ENCODE measurements around the gene SLC4A9.

Gene SLC4A9

DNA sequence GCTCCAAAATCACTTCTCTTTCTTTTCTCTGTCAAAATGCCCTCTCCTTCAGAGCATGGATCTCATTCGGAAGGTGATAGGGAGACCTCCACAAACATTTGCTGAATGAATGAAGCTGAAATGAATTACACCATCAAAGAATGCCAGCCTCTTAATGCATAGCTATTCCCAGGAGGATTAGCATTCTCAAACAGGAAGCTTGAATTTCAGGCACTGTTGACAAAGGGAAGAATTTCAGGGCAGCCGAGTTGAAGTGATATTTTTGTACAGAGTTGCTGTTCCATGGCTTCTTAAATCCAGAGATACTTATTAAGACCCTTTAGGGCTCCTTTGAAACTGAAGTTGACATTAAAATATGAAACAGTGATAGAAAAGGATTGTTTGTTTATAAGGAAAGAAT lies 32.4 kb upstream of the SLC4A9 start:
- H3K27me3 ChIP-seq (ENCODE audit: insufficient read depth, poor library complexity, severe bottlenecking), result no peaks in the 10 kb centered on the region
- ATAC-seq (ENCODE audit: low read depth), result no peak
- H3K4me1 ChIP-seq (ENCODE audit: insufficient read depth, poor library complexity, severe bottlenecking), result peaks cover 15% of the 10 kb centered on the region
- H3K27ac ChIP-seq (ENCODE audit: poor library complexity, severe bottlenecking), result no peak overlapping the region
- H3K4me3 ChIP-seq (ENCODE audit: severe bottlenecking), result no peak overlapping the region
- peaks cover 2% of the 10 kb centered on the region; the same call in 1 of the 2 replicates for H3K36me3 ChIP-seq (ENCODE audit: low read depth)
- TF ChIP-seq CTCF (IDR thresholded peaks at IDR 0.05; ENCODE audit: poor library complexity, severe bottlenecking), result no peak
- no peaks in the 10 kb centered on the region for H3K9me3 ChIP-seq (ENCODE audit: severe bottlenecking)
- no peak for DNase-seq (ENCODE audit: low spot score)

DNA sequence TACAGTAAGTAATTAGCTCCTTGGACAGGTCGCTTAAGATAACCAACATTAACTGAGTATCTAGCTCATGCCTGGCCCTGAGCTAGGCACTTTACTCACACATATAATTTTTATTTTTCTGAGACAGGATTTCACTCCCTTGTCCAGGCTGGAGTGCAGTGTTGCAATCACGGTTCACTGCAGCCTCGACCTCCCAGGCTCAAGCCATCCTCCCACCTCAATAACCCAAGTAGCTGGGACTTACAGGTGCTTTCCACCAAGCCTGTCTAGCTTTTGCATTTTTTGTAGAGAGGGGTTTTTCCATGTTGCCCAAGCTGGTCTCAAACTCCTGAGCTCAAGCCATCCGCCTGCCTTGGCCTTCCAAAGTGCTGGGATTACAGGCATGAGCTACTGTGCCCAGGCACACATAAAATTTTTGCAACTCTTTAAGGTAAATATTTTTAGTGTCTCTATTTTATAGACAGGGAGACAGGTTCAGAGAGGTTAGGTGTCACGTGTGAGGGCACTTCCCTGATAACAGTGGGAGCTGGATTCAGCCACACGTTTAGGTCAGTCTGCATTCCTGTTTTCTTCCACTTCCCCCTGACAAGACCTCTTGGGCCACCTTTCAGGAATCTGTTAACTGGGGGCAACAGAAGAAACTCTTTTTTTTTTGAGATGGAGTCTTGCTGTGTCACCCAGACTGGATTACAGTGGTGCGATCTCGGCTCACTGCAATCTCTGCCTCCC lies 31.8 kb upstream of the SLC4A9 start:
- H3K4me1 ChIP-seq (ENCODE audit: insufficient read depth, poor library complexity, severe bottlenecking), result peaks cover 10% of the 10 kb centered on the region
- H3K4me3 ChIP-seq (ENCODE audit: severe bottlenecking), result no peak overlapping the region
- no peak for ATAC-seq (ENCODE audit: low read depth)
- H3K36me3 ChIP-seq (ENCODE audit: low read depth), result peaks cover 8% of the 10 kb centered on the region
- no peaks in the 10 kb centered on the region for H3K27me3 ChIP-seq (ENCODE audit: insufficient read depth, poor library complexity, severe bottlenecking)
- DNase-seq (ENCODE audit: low spot score), result no peak
- TF ChIP-seq CTCF (IDR thresholded peaks at IDR 0.05; ENCODE audit: poor library complexity, severe bottlenecking), result no peak
- no peaks in the 10 kb centered on the region for H3K9me3 ChIP-seq (ENCODE audit: severe bottlenecking)
- H3K27ac ChIP-seq (ENCODE audit: poor library complexity, severe bottlenecking), result no peak overlapping the region

DNA sequence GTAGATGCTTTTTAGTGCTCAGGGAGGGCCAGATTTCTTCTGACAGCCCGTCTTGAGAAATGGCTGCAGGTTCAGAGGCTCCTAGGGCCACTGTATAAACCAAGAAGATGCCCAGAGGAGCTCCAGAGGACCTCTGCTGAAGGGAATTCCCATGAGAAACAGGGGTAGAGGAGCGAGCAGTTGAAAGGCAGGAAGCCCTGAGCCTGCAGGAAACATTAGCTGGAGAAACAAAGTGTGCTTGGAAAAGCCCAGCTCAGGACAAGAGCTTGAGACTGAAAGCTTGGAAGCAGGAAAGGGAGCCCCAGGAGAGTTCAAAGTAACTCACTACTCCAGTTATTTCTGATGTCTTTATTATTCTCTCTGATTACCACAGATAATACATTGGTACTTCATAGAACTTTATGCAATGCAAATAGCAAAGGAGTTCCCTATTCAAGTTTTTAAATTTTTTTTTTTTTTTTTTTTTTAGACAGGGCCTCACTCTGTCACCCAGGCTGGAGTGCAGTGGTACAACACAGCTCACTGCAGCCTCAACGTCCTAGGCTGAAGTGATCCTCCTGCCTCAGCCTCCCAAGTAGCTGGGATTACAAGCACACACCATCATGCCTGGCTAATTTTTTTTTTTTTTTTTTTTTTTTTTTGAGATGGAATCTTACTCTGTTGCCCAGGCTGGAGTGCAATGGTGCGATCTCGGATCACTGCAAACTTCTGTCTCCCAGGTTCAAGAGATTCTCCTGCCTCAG lies 30.1 kb upstream of the SLC4A9 start:
- ATAC-seq (ENCODE audit: low read depth) (no peak), DNase-seq (ENCODE audit: low spot score) (no peak)
- no peaks in the 10 kb centered on the region for H3K27me3 ChIP-seq (ENCODE audit: insufficient read depth, poor library complexity, severe bottlenecking)
- H3K27ac ChIP-seq (ENCODE audit: poor library complexity, severe bottlenecking), result no peak overlapping the region
- no peaks in the 10 kb centered on the region for H3K9me3 ChIP-seq (ENCODE audit: severe bottlenecking)
- no peak overlapping the region for H3K4me3 ChIP-seq (ENCODE audit: severe bottlenecking)
- no peak for TF ChIP-seq CTCF (IDR thresholded peaks at IDR 0.05; ENCODE audit: poor library complexity, severe bottlenecking)
- H3K4me1 ChIP-seq (ENCODE audit: insufficient read depth, poor library complexity, severe bottlenecking), result peaks cover 4% of the 10 kb centered on the region
- H3K36me3 ChIP-seq (ENCODE audit: low read depth), result peaks cover 23% of the 10 kb centered on the region

- H3K27ac ChIP-seq (ENCODE audit: poor library complexity, severe bottlenecking), result no peak overlapping the region
- peaks cover 4% of the 10 kb centered on the region for H3K4me1 ChIP-seq (ENCODE audit: insufficient read depth, poor library complexity, severe bottlenecking)
- DNase-seq (ENCODE audit: low spot score) (no peak), ATAC-seq (ENCODE audit: low read depth) (no peak)
- H3K4me3 ChIP-seq (ENCODE audit: severe bottlenecking), result no peak overlapping the region
- no peak for TF ChIP-seq CTCF (IDR thresholded peaks at IDR 0.05; ENCODE audit: poor library complexity, severe bottlenecking)
- H3K36me3 ChIP-seq (ENCODE audit: low read depth), result peaks cover 37% of the 10 kb centered on the region
- H3K27me3 ChIP-seq (ENCODE audit: insufficient read depth, poor library complexity, severe bottlenecking), result no peaks in the 10 kb centered on the region
- no peaks in the 10 kb centered on the region for H3K9me3 ChIP-seq (ENCODE audit: severe bottlenecking)
Measured at GRCh38 chr5:140331638-140332037, 28.4 kb upstream of the SLC4A9 start.

DNA sequence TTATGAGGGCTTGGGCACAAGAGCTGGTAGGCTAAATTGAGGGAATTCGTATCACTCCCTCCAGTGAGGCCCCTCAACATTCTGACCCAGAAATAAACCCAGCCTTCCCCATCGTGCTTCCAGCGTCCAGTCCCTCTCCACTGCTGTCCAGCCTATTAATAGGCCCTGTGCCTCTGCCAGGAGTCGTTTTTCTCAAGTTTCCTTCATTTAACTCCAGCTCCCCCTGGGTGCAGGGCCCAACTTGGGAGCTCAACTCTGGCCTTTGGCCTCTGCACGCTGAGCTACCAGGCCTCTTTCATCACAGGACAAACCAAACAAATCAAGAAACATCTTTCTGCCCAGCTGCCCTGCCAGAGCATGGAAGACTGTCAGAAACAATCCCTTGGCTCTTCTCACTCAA lies 23.6 kb upstream of the SLC4A9 start:
- Histone ChIP-seq H3K36me3 (ENCODE audit: low read depth) (peaks cover 72% of the 10 kb centered on the region), H3K27me3 (ENCODE audit: insufficient read depth, poor library complexity, severe bottlenecking) (no peaks in the 10 kb centered on the region), H3K4me3 (ENCODE audit: severe bottlenecking) (no peak overlapping the region), H3K27ac (ENCODE audit: poor library complexity, severe bottlenecking) (no peak overlapping the region), H3K4me1 (ENCODE audit: insufficient read depth, poor library complexity, severe bottlenecking) (peaks cover 23% of the 10 kb centered on the region), H3K9me3 (ENCODE audit: severe bottlenecking) (no peaks in the 10 kb centered on the region)
- ATAC-seq (ENCODE audit: low read depth), result no peak
- TF ChIP-seq CTCF (IDR thresholded peaks at IDR 0.05; ENCODE audit: poor library complexity, severe bottlenecking), result no peak
- no peak for DNase-seq (ENCODE audit: low spot score)
